Uterus (tissue), 2 donors: ENCODE data around the gene EMC6.

Experiments used
- POLR2A ChIP-seq, 2 donors: fragments of 450-650 bp; IDR thresholded peaks; one replicate each; pipeline ENCODE4 v1.6.1; 2016; ENCODE audit warnings: antibody characterized with exemption in 2 of 2, mild to moderate bottlenecking in 1 of 2, moderate library complexity in 1 of 2
- TF ChIP-seq, protein P1 (sequence below), 4 experiments: fragments of 200-600 bp in 2 of 4; fragments of 450-650 bp in 2 of 4; sonication (generic) in 2 of 4; IDR thresholded peaks; one replicate each; pipeline ENCODE4 v1.5.1; 2016 to 2019; ENCODE audit warnings: antibody characterized with exemption in 4 of 4, mild to moderate bottlenecking in 2 of 4, moderate library complexity in 1 of 4

DNA sequence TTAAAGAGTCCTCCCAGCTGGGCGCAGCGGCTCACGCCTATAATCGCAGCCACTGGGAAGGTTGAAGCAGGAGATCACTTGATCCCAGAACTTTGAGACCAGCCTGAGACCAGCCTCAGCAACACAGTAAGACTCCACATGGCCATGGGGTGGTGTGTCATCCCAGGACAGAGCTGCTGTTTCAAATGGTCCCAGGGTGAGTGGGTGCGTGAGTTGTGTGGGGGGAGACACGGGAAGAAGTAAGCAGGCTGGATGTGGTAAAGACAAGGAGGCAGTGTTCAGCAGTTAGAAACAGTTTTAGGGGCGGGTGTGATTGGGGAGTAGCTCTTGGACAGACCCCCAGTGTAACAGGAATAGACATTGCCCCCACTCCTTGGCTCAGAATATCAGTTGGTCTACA, 36.3 kb upstream of the EMC6 start:
- TF ChIP-seq, protein P1, sequence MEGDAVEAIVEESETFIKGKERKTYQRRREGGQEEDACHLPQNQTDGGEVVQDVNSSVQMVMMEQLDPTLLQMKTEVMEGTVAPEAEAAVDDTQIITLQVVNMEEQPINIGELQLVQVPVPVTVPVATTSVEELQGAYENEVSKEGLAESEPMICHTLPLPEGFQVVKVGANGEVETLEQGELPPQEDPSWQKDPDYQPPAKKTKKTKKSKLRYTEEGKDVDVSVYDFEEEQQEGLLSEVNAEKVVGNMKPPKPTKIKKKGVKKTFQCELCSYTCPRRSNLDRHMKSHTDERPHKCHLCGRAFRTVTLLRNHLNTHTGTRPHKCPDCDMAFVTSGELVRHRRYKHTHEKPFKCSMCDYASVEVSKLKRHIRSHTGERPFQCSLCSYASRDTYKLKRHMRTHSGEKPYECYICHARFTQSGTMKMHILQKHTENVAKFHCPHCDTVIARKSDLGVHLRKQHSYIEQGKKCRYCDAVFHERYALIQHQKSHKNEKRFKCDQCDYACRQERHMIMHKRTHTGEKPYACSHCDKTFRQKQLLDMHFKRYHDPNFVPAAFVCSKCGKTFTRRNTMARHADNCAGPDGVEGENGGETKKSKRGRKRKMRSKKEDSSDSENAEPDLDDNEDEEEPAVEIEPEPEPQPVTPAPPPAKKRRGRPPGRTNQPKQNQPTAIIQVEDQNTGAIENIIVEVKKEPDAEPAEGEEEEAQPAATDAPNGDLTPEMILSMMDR (IDR thresholded peaks at IDR 0.05): no peak
- TF ChIP-seq POLR2A (IDR thresholded peaks at IDR 0.05): no peak
